ENCODE results near the gene LSM7.
A peak's percentile ranks its signal among the peaks of the same experiment; 100 is the strongest.
"Not testable (repeated sequence)": the region's sequence is repeated elsewhere in the genome, so short reads cannot be mapped to it uniquely, and the experiment has no call there.

LSM7 gene

GRCh38 chr19:2294687-2295335, 33.6 kb downstream of the LSM7 start:
- DNase-seq, result no peak

GRCh38 chr19:2291185-2291751, 37.1 kb downstream of the LSM7 start:
- DNase-seq, result no peak

GRCh38 chr19:2290441-2291184, 37.8 kb downstream of the LSM7 start:
- DNase-seq, result no peak

- peak; percentile 62 to 78 for DNase-seq
Observed at GRCh38 chr19:2289714-2290435, 38.5 kb downstream of the LSM7 start.

GRCh38 chr19:2288818-2289713, 39.3 kb downstream of the LSM7 start:
- DNase-seq, result no peak

GRCh38 chr19:2288338-2288817, 40.0 kb downstream of the LSM7 start:
- DNase-seq, result no peak

GRCh38 chr19:2287585-2288337, 40.6 kb downstream of the LSM7 start:
- no peak for DNase-seq

GRCh38 chr19:2286402-2287140, 41.8 kb downstream of the LSM7 start:
- DNase-seq, result no peak

GRCh38 chr19:2283835-2284507, 44.4 kb downstream of the LSM7 start:
- no peak for DNase-seq

- DNase-seq, result no peak
Observed at GRCh38 chr19:2282862-2283237, 45.5 kb downstream of the LSM7 start.

GRCh38 chr19:2282062-2282861, 46.1 kb downstream of the LSM7 start, which contains the start of gene PEAK3:
TSS of gene PEAK3 (minus strand) at chr19:2282175. CDS start at chr19:2280931, 1,244 bp downstream.
- peak; percentile 47 to 65 for DNase-seq

GRCh38 chr19:2281265-2282061, 46.9 kb downstream of the LSM7 start:
- DNase-seq, result not testable (repeated sequence)

- no peak for DNase-seq
Observed at GRCh38 chr19:2280633-2281264, 47.6 kb downstream of the LSM7 start.

- no peak for DNase-seq
Observed at GRCh38 chr19:2278459-2279158, 49.8 kb downstream of the LSM7 start.

GRCh38 chr19:2277138-2277537, 51.2 kb downstream of the LSM7 start:
- no peak for DNase-seq

GRCh38 chr19:2276429-2276986, 51.9 kb downstream of the LSM7 start:
- DNase-seq, result no peak

All from inflammatory macrophage treated with lipopolysaccharide for 1 hour (primary cell).